Activated CD8-positive, alpha-beta memory T cell treated with anti-CD3 and anti-CD28 coated beads, Interleukin-2, amount 50 U/mL, for 4 hours (primary cell): ENCODE data around the gene OR13J1.

Experiments used
- DNase-seq: peaks from one replicate; pipeline ENCODE4 v3.0.0-alpha.2; 2020

Gene OR13J1

DNA sequence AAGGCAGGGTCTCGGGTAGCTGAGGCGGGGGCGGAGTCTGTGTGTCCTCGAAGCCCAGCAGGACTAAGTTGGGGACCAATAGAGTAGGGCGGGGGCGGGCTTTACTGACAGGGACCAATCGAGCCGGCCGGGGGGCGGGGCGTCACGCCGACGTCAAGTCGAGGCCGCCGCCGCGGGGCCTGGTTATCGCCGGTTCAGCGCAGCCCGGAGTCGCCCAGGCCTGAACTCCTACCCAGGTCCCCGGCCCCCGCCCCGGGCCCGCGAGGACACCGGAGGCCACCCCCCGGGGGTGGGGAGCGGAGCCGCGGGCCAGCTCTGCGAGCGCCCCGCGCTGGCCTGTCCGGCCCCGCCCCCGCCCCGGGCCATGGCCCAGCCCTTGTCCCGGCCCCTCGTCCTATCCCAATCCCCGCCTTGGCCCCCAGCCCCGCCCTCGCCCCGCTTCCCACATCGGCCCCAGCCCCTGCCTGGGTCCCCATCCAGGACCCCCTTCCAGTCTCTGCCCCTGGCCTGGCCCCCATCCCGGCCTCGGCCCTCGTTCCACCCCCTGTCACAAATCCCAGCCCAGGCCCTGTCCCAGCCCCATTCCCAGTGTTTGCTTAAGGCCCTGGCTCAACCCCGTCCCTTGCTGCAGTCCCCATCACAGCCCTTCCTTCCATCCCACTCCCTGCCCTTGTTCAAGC, 41.0 kb downstream of the OR13J1 start, which contains the start of gene TMEM8B:
Gene TMEM8B (plus strand): TSS at position 145 of the 680 bp plus-strand sequence. CDS start 220 bp downstream, at position 365.
- DNase-seq, result peak; percentile 95

DNA sequence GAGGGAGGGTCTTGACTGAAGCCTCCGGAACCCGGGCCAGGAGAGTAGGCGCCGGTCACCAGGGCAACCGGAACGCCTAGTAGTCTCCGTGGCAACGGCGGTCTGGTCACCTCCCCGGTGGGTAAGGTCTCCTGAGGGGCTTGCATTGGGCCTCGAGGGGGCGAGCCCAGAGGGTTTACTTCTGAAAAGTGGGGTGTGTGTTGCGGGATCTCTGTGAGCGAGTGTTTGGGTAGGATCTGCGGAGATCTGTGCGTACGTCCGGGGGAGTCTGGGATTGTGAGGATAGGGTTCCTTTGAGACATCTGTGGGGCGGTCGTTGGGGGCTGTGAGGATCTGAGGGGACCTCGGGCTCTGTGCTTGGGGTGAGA, 41.5 kb downstream of the OR13J1 start, which contains the start of gene FAM221B:
Gene FAM221B (minus strand): TSS at position 17 of the 368 bp plus-strand sequence. CDS start 2,571 bp downstream, outside the sequence.
- DNase-seq, result no peak

DNA sequence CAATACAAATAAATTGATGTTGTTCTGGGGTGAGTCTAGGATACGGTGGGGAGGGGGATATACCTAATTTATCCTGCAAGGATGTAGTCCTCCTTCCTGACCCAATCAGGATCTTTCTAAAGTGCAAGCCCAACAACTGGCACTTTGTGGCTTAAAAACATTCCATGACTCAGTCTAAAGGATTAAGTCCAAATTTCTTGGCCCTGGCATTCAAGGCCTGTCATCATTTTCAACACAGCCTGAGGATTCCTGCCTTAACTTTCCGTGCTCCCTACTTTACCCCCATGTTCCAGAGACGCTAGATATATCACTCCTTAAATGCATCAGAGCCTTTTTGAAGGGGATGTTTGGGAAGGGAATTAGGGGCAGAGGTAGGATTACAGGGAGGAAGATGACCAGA, 42.7 kb downstream of the OR13J1 start:
- DNase-seq, result no peak

DNA sequence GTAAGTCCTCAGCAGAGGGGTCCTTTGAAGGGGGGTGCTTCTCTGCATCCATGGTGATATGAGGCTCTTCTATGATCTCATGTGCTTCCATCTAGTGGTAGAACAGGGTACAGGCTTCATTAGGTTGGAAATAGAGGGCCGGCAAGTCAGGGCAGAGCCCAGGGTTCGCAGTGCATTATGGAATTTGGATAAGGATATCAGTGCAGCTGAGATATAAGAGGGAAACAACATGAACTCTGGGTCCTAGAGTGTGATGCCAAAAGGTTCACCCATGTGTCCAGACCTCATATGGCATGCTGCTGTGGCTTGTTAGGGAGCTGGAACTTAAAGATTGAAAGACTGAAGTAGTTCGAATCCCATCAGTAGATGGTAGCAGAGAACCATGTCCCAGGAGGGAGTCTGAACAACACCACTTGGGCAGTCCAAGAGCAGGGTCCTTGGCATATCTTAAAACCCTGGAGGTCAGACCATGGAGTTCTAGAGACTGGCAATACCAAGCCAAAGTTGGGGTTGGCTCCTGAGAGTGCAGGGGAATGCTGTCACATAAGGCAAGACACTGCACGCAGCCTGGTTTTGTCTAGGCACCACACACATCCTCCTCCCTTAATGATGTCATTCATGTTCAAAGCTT, 44.0 kb downstream of the OR13J1 start:
- DNase-seq, result no peak

DNA sequence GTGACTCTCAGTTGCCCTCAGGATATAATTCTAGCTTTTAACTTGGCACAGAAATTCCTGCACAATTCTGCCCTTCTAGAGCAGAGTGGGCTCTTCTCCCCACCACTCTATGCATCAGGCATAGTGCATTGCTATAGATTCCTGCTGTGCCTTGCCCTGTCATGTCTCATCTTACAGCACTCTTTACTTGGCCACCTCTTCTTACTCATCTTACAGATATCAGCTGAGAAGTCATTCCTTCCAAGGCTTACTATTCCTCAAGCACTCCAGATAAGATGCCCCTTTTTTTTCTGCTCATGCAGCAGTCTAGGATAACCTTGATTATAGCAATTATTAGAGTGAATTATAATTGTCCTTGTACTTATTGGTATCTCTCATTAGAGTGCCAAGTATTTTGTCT, 47.3 kb downstream of the OR13J1 start:
- no peak for DNase-seq

DNA sequence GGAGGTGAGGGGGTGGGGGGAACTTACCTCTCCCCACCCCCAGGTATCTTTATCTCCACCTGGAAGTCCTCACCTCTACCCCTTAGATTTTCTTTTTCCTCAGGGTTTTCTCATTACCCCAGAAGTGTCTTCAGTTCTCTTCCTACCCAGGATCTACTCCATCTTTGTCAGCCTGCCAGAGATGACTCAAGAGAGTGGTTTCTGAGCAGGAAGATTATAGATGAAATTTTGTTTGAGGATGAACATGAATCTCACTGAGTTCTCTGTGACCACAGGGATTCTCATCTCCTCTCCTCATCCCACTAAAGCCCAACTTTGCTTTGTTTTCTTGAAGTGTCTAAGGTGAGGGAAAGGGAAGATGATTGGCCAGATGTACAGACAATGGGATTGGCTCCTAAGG, 50.1 kb downstream of the OR13J1 start:
- no peak for DNase-seq
